SU-DHL-6 (cell line): ENCODE results near the gene SNX30.

Source experiments
- EZH2phosphoT487 ChIP-seq: fragments of 200-600 bp; sonication (generic), shearing (Covaris generic); conservative IDR thresholded peaks from 2 replicates; pipeline ENCODE4 v1.6.1; 2018; ENCODE audit warnings: mild to moderate bottlenecking, antibody characterized with exemption, low read length, moderate library complexity, mixed read lengths
- TF ChIP-seq, protein P1 (sequence below): fragments of 200-600 bp; sonication (generic); IDR thresholded peaks from one replicate; pipeline ENCODE4 v1.5.1; 2017; ENCODE audit warnings: antibody characterized with exemption, mild to moderate bottlenecking, low read length, moderate library complexity; ENCODE audit not compliant: insufficient read depth, poor library complexity, severe bottlenecking

DNA sequence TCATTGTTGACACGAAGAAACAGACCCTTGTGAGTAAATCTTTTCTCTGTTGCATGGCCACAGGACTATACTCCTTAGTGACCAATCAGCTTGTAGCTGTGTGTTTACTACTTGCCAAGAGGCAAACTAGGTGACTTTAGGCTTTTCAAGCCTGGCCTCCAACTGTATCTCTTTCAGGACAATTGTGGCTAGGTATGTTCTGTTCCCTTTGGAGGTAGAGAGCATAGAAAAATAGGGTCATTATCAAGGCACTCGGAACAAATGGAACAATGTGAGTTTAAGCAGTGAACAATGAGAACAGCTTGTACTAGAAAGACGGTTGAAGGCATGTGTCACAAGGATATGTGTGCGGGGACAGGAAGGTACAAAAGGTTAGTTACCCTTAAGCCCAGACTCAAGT is 92.0 kb downstream of the SNX30 start:
- TF ChIP-seq, protein P1, sequence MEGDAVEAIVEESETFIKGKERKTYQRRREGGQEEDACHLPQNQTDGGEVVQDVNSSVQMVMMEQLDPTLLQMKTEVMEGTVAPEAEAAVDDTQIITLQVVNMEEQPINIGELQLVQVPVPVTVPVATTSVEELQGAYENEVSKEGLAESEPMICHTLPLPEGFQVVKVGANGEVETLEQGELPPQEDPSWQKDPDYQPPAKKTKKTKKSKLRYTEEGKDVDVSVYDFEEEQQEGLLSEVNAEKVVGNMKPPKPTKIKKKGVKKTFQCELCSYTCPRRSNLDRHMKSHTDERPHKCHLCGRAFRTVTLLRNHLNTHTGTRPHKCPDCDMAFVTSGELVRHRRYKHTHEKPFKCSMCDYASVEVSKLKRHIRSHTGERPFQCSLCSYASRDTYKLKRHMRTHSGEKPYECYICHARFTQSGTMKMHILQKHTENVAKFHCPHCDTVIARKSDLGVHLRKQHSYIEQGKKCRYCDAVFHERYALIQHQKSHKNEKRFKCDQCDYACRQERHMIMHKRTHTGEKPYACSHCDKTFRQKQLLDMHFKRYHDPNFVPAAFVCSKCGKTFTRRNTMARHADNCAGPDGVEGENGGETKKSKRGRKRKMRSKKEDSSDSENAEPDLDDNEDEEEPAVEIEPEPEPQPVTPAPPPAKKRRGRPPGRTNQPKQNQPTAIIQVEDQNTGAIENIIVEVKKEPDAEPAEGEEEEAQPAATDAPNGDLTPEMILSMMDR: no peak
- TF ChIP-seq EZH2phosphoT487: no peak
